T-helper 2 cell treated with Interferon-gamma antibody and Interleukin-4, amounts not matched to agents 100 ng/mL and 5 ng/mL, for 36 hours (primary cell): ENCODE results near the gene HLA-DMB. TPM values are rescaled to one million over a fixed set of nuclear protein-coding genes. Genes with fewer than 3 reads are reported as not detected.

Source experiments
- intact Hi-C: fragments of 100-400 bp; cut with micrococcal nuclease; formaldehyde crosslinking; loops from one replicate; pipeline ENCODE4 v1.15.1; 2023
- total RNA-seq: library from RNA; stranded (reverse); gene quantifications from 2 replicates; pipeline ENCODE4 v1.2.3, GENCODE V29; 2022

The HLA-DMB gene
- total RNA-seq, 1 donor from 2014 or later = 9.0 TPM

DNA sequence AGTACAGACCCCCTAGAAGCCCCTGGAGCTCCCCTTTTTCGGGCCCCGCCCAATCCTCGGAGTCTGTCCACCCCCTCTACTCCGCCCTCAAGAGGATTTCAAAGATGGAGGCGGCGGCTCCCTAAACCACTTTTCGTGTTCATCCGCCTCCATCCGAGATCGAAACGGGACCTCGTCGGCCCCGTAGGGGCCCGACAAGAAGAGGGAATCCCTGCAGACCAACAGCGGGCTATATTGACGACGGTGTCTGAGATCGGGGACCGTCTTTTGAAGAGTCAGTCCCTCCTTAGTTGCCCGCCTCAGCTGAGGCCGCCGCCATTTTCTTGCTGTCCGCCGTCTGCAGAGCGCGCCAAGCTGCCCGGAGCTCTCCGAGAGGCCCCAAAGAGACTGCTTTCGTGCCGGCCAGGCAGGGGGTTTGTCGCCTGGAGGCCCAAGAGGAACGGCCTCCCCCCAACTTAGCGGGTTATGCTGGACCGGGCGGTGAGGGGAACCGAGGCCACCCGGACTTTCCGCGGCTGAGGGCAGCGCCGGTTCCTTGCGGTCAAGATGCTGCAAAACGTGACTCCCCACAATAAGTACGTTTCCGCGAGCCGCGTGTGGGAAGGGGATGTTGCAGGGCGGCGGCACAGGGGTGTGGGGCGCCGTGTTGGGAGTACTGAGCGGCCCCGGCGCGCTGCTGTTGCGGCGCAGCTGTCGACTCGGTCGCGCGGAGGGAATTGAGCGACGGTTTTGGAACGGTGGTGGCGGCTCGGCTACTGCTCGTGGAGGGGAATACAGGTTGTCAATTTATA, 31.7 kb upstream of the HLA-DMB start:
- intact Hi-C loops = loop anchor here (1.0 to 5.0 kb wide), 6 partner anchors 78 to 1235 kb away; partner anchors contain the start of genes AGPAT1, CLIC1, PHF1 and RNF5

- intact Hi-C loops = loop anchor here (1.0 to 5.0 kb wide), 7 partner anchors 77 to 1234 kb away; partner anchors contain the start of genes AGPAT1, CLIC1, PHF1 and PSMB8
These were observed 30.9 kb upstream of the HLA-DMB start for GRCh38 chr6:32971581-32972352.

DNA sequence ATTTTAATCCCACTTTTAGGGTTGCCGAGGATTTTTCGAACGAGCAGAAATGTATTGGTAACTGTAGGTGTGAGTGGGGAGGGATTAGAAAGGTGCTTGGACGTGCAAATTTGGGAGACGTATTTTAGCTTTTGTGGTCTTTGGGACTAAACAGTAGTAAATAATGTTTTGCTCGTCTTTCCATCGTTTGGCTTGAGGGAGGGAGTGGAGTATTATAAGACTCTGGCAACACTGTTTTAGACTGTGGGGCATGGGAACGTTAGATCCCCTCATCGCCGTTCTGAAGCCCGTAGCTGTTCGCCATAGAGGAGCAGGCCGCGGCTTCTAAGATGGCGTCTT, 30.4 kb upstream of the HLA-DMB start:
- intact Hi-C loops = loop anchor here (1.0 to 5.0 kb wide), 6 partner anchors 127 to 1234 kb away; partner anchors contain the start of genes AGPAT1, CLIC1, PHF1 and PSMB8

- intact Hi-C loops = loop anchor here (1.0 to 5.0 kb wide), 6 partner anchors 126 to 1233 kb away; partner anchors contain the start of genes AGPAT1, CLIC1, PHF1 and PSMB8
These were observed 29.8 kb upstream of the HLA-DMB start for GRCh38 chr6:32970413-32971241.

DNA sequence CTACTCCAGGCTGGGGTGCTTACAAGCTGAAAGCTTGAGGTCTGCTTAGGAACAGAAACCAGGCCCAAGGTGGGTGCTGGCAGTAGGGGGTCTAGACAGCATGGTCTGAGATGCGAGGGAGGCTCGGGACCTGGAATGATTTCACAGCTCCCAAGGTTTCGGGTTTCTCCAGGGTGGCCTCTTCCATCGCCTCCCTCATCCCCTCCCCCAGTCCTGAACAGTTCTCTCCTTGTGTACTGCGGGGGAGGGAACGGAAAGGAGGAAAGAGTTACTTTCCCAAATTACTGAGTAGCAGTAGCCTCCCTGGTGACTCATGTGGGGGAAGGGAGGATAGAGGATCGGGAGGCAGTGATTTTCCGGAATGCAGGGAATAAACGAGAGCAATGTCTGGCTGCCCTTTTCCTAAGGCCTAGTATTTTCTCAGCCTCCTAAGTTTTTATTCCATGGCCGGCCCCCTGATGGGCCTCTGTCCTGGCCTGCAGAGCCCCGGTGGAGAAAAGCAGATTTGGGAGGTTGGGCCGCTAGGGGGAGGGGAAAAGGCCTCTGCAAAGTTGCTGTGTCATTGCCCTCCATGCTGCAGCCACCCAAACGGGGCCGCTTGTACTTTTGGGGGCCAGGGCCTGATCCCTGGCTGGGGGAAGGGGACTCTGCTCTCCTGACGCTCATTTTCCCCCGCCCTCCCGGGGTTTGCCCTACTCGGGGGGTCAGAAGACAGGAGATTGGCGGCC, 29.0 kb upstream of the HLA-DMB start:
- intact Hi-C loops = loop anchor here (5.0 kb wide), 7 partner anchors 38 to 1473 kb away; partner anchors contain the start of genes AGPAT1, CLIC1, MICB and PHF1

DNA sequence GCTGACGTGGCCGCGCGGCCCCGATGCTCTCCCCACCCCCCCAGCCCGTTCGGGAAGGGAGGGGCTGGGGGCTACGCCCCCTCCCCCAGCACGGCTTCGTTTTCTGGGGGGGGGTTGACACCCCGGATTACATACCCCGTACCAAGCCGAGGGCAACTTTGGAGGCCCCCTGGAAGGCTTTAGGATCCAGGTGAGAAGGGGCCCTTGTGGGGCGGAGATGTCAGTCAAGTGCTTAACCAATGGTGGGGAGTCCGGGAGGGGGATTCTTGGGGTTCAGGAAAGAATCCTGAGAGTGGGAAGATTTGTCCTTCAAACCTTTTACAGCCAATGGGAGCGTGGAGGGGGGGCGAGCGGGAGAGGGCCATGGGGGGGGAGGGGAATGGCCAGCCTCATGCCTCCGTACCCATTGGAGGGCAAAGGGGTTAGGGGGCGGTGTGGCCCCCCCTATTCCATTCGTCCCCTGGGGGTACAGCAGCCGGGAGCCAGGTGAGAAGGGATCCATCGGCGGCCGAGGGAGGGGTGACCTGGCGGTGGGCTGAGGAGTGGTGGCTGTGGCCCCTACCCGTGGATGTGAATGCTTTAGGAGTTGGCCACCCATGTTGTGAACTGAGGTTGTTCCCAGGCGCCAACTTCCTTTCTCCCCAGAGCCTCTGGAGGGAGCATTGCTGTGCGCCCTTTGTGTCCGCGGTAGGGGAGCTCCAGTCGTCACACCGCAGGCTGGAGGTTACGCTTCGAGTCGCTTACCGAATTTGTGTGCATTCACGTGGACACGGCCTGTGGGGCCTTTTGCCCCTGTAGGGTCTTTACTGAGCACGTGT, 28.2 kb upstream of the HLA-DMB start:
- intact Hi-C loops = loop anchor here (1.0 to 5.0 kb wide), 3 partner anchors 37 to 1472 kb away; partner anchors contain the start of genes MICB, RXRB and SLC39A7

DNA sequence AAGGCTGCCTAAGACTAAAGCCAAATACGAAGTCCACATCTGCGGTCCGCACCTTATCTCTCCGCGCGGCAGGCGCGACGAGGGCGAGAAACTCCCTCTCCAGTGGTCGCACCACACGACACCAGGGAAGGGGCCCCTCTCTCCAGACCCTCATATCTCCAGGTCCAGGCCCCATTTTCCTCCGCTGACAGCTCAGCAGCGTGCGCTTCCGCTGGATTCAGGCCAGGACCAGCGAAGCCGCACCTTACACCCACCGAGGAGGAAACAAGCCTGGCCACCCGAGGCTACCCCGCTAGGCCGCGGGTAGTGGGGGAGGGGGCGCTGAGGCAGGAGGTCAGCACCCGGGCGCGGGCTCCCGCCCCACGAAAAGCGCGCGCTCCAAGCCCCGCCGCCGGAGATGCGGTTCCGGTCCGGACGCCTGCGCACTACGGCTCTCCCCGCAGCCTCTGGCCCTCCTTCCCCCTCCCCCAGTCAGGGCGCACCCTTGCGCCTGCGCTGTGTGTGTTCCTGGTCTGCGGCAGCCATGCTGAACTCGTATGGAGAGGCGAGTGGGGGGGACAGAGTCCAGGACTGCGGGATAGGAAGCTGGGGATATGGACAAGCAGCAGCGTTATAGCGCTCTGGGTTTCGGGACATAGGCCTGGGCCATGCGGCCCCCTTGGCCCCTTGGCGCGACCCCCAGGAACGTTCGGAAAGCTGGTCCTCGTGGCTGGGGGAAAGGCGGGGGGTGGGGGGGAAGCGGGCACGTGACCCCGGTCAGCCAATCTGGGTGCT, 27.5 kb upstream of the HLA-DMB start, which contains the start of gene BRD2:
Gene BRD2 (plus strand): TSS at position 502 of the 774 bp plus-strand sequence. CDS start 4,305 bp downstream, outside the sequence.
- intact Hi-C loops = loop anchor here (1.0 to 5.0 kb wide), 3 partner anchors 36 to 1471 kb away; partner anchors contain the start of genes MICB, RXRB and SLC39A7

- intact Hi-C loops = loop anchor here (1.0 to 5.0 kb wide), 5 partner anchors 14 to 1470 kb away; partner anchors contain the start of genes HLA-DMA, HLA-DMB, MICB and RXRB
These were observed 26.6 kb upstream of the HLA-DMB start for GRCh38 chr6:32967151-32968091.

- intact Hi-C loops = loop anchor here (5.0 kb wide), 2 partner anchors 32 to 1467 kb away; partner anchors contain the start of gene MICB
These were observed 23.9 kb upstream of the HLA-DMB start for GRCh38 chr6:32964776-32965175.

DNA sequence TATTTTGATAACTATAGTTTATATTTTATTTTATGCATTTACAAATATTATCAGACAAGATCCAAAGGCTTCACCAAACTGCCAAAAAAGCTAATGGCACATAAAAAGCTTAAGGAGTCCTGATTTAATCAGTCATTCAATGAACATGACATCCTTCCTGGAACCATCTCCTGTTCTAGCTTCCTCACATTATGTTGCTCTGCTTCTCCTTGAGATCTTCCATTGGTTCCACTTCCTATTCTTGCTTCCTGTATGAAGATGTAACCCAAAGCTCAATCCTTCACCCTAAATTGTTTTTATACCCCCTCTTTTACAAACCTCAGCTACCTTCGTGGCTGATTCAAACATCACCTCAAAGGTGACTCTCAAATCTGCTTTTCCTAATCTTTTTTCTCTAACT, 23.0 kb upstream of the HLA-DMB start:
- intact Hi-C loops = no loop called here

DNA sequence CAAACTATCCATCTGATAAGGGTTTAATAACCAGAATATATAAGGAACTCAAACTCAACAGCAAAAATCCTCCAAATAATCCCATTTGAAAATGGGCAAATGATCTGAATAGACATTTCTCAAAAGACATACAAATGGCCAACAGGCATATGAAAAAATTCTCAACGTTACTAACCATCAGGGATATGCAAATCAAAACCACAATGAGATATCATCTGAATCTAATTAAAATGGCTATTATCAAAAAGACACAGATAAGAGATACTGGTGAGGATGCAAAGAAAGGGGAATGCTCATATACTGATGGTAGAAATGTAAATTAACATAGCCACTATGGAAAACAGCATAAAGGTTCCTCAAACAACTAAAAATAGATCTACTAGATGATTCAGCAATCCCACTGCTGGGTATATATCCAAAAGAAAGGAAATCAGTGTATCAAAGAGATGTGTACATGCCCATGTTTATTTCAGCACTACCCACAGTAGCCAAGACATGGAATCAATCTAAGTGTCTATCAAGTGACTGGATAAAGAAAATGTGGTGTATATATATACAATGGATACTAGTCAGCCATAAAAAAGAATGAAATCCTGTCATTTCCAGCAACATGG, 21.5 kb upstream of the HLA-DMB start:
- intact Hi-C loops = no loop called here

DNA sequence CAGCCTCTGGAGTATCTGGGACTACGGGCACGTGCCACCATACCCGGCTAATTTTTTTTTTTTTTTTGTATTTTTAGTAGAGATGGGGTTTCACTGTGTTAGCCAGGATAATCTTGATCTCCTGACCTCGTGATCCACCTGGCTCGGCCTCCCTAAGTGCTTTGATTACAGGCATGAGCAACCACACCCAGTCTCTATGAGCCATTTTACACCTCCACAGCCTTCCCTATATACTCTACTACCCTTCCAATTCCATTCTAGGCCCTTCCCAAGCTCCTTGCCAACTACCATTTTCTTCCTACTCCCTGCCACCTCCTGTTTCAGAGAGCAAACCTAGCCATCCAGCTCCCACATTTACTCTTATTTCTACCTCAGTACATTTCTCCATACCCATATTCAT, 19.7 kb upstream of the HLA-DMB start:
- intact Hi-C loops = no loop called here

- intact Hi-C loops = no loop called here
These were observed 15.3 kb upstream of the HLA-DMB start for GRCh38 chr6:32956176-32956575.

DNA sequence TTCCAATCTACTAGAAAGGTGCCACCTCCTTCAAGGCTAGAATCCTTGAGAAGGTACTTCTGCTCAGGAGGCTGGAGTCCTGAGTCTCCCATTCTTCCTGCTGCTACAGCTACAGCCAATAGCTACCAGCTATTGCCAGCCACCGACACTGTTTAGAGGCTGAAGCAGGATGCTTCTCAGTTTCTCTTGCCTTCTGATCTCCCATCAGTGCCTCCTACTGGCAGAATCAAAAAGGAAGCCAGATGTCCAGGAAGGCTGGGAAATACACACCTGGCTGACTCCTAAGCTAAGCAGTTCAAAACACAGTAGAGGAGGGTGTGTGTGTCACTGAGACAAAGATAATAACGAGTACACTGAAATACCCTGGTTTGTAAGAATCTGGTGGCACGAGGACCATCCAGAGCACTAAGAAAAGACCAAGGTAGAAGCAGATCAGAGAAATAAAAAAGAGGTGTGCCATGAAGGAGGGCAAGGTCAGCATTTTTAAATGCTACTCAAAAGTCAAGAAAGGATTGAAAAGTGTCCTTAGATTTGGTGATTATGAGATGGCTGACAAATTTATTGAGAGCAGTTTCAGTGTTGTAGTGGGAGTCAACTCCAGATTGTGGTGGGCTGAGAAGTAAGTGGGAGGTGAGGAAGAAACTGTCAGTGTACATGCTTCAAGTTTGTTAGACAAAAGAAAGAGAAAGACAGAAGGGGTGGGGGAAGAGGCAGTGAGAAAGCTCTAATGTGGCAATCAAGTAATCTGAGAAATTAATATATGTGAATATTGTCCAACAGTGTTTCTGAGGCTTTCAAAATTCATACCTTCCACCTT, 14.4 kb upstream of the HLA-DMB start:
- intact Hi-C loops = no loop called here

DNA sequence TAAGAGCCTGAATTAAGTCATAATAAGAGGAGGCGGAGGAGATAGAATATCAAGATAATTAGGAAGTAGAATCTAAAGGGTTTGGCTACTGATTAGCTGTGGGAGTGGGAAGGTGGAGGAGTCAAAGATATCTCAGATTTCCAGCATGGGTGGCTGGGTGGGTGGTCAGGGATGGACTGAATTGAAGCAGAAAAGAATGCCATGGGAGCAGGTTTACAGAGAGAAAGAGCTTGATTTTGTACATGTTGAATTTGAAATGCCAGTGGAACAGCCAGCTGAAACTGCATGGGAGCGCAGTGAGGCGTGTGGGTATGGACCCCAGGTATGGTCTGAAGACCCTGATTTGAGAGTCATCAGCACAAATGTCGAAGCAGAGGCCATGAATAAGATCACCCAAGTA, 13.4 kb upstream of the HLA-DMB start:
- intact Hi-C loops = no loop called here

- intact Hi-C loops = loop anchor here (1.0 to 2.0 kb wide), 4 partner anchors 12 to 59 kb away; partner anchors contain the start of gene HLA-DMB
These were observed 12.9 kb upstream of the HLA-DMB start for GRCh38 chr6:32953775-32954174.
